DOHH2 (cell line): ENCODE data around the gene DLK1.

Source experiments
- H3F3A ChIP-seq: fragments of 200-600 bp; sonication (generic), shearing (Covaris generic); 2 replicates; pipeline ENCODE4 v1.6.0; 2016; ENCODE audit warnings: antibody characterized with exemption, mild to moderate bottlenecking; ENCODE audit not compliant: control insufficient read depth, insufficient read depth
- H3K27ac ChIP-seq: fragments of 200-600 bp; sonication (generic); 2 replicates; pipeline ENCODE4 v1.5.1; 2014; ENCODE audit warnings: low read depth, mild to moderate bottlenecking, low read length, moderate library complexity
- H3K27me3 ChIP-seq: fragments of 200-600 bp; sonication (generic); 2 replicates; pipeline ENCODE4 v1.6.1; 2014; ENCODE audit warnings: mild to moderate bottlenecking, low read length, mixed read lengths; ENCODE audit not compliant: control insufficient read depth
- H3K36me3 ChIP-seq: fragments of 200-600 bp; sonication (generic); 2 replicates; pipeline ENCODE4 v1.6.1; 2014; ENCODE audit warnings: mild to moderate bottlenecking, low read length, moderate library complexity, mixed read lengths; ENCODE audit not compliant: control insufficient read depth
- H3K4me1 ChIP-seq: fragments of 200-600 bp; sonication (generic); 2 replicates; pipeline ENCODE4 v1.6.1; 2014; ENCODE audit warnings: mild to moderate bottlenecking, low read length, mixed read lengths; ENCODE audit not compliant: control insufficient read depth
- H3K4me2 ChIP-seq: fragments of 200-600 bp; sonication (generic); 2 replicates; pipeline ENCODE4 v1.6.0; 2014; ENCODE audit warnings: mild to moderate bottlenecking, low read length, moderate library complexity
- H3K4me3 ChIP-seq: fragments of 200-600 bp; sonication (generic); 2 replicates; pipeline ENCODE4 v1.5.1; 2014; ENCODE audit warnings: mild to moderate bottlenecking, low read length, mixed read lengths
- H3K79me2 ChIP-seq: fragments of 200-600 bp; sonication (generic); 2 replicates; pipeline ENCODE4 v1.6.1; 2014; ENCODE audit warnings: mild to moderate bottlenecking, low read length, mixed read lengths; ENCODE audit not compliant: control insufficient read depth
- H3K9me2 ChIP-seq: fragments of 200-600 bp; sonication (generic); replicated peaks from 2 replicates; pipeline ENCODE4 v1.6.1; 2014; ENCODE audit warnings: mild to moderate bottlenecking, low read length, mixed read lengths; ENCODE audit not compliant: control insufficient read depth
- H3K9me3 ChIP-seq: fragments of 200-600 bp; sonication (generic); 2 replicates; pipeline ENCODE4 v1.6.1; 2014; ENCODE audit warnings: antibody characterized with exemption, low read length, mixed read lengths; ENCODE audit not compliant: control insufficient read depth, insufficient read depth
- H4K20me1 ChIP-seq: fragments of 200-600 bp; sonication (generic); 2 replicates; pipeline ENCODE4 v1.6.0; 2014; ENCODE audit warnings: low read depth, mild to moderate bottlenecking, antibody characterized with exemption, low read length, moderate library complexity; ENCODE audit not compliant: control insufficient read depth, insufficient read depth
- CTCF ChIP-seq: fragments of 200-600 bp; sonication (generic); IDR thresholded peaks from one replicate; pipeline ENCODE4 v1.5.1; 2014; ENCODE audit warnings: antibody characterized with exemption, mild to moderate bottlenecking, low read depth, low read length; ENCODE audit not compliant: poor library complexity, severe bottlenecking
- EZH2phosphoT487 ChIP-seq: fragments of 200-600 bp; sonication (generic); IDR thresholded peaks from 2 replicates; pipeline ENCODE4 v1.6.1; 2017; ENCODE audit warnings: borderline replicate concordance, mild to moderate bottlenecking, antibody characterized with exemption, low read length, moderate library complexity, mixed read lengths

DLK1 gene

GRCh38 chr14:100678469-100678828 lies 48.2 kb upstream of the DLK1 start:
- Histone ChIP-seq H3K36me3 (no peaks in the 10 kb centered on the region), H3K4me3 (no peak overlapping the region), H3K4me2 (no peak overlapping the region), H3K9me3 (no peaks in the 10 kb centered on the region), H3K4me1 (no peaks in the 10 kb centered on the region), H4K20me1 (no peaks in the 10 kb centered on the region), H3F3A (no peaks in the 10 kb centered on the region), H3K79me2 (no peaks in the 10 kb centered on the region), H3K27me3 (no peaks in the 10 kb centered on the region), H3K9me2 (no peaks in the 10 kb centered on the region), H3K27ac (no peak overlapping the region)
- TF ChIP-seq CTCF (no peak), EZH2phosphoT487 (no peak)

- H4K20me1 ChIP-seq, result no peaks in the 10 kb centered on the region
- no peak overlapping the region for H3K27ac ChIP-seq
- H3F3A ChIP-seq, result no peaks in the 10 kb centered on the region
- H3K4me1 ChIP-seq, result no peaks in the 10 kb centered on the region
- no peaks in the 10 kb centered on the region for H3K9me3 ChIP-seq
- no peaks in the 10 kb centered on the region for H3K79me2 ChIP-seq
- H3K36me3 ChIP-seq, result no peaks in the 10 kb centered on the region
- H3K4me2 ChIP-seq, result no peak overlapping the region
- TF ChIP-seq EZH2phosphoT487, result no peak
- TF ChIP-seq CTCF, result no peak
- H3K27me3 ChIP-seq, result no peaks in the 10 kb centered on the region
- H3K4me3 ChIP-seq, result no peak overlapping the region
- H3K9me2 ChIP-seq, result no peaks in the 10 kb centered on the region
Observed at GRCh38 chr14:100679153-100679552, 47.5 kb upstream of the DLK1 start.

- no peak overlapping the region for H3K4me3 ChIP-seq
- no peaks in the 10 kb centered on the region for H3F3A ChIP-seq
- H3K36me3 ChIP-seq, result no peaks in the 10 kb centered on the region
- TF ChIP-seq CTCF (no peak), EZH2phosphoT487 (no peak)
- no peak overlapping the region for H3K4me2 ChIP-seq
- no peaks in the 10 kb centered on the region for H3K9me2 ChIP-seq
- no peak overlapping the region for H3K27ac ChIP-seq
- no peaks in the 10 kb centered on the region for H3K9me3 ChIP-seq
- H3K4me1 ChIP-seq, result no peaks in the 10 kb centered on the region
- H4K20me1 ChIP-seq, result no peaks in the 10 kb centered on the region
- no peaks in the 10 kb centered on the region for H3K27me3 ChIP-seq
- no peaks in the 10 kb centered on the region for H3K79me2 ChIP-seq
Observed at GRCh38 chr14:100679707-100680438, 46.8 kb upstream of the DLK1 start.
